Measurements from ENCODE around the gene ALOX12B. TPM values are rescaled to one million over a fixed set of nuclear protein-coding genes. Genes with fewer than 3 reads are reported as not detected.

The ALOX12B gene
- total RNA-seq, 1 donor from 2014 or later, result not detected

GRCh38 chr17:8057691-8058114 lies 29.8 kb downstream of the ALOX12B start:
- Histone ChIP-seq H3K9ac (ENCODE audit: low read depth in 1 of 3, low read length in 3 of 3) (no peak overlapping the region), H3K27me3 (ENCODE audit: control insufficient read depth in 3 of 3, insufficient read depth in 3 of 3, low read length in 3 of 3) (peaks cover 35 to 43% (median 36%) of the 10 kb centered on the region in 3 donors), H3K4me1 (ENCODE audit: control insufficient read depth in 3 of 3, insufficient read depth in 3 of 3, low read length in 3 of 3) (peaks cover 5 to 12% (median 5%) of the 10 kb centered on the region in 3 donors), H3K27ac (ENCODE audit: low read depth, low read length) (no peak overlapping the region), H3K9me3 (ENCODE audit: control insufficient read depth in 3 of 3, low read length in 3 of 3) (no peaks in the 10 kb centered on the region), H3K36me3 (ENCODE audit: control insufficient read depth in 3 of 3, insufficient read depth in 3 of 3, low read length in 3 of 3) (no peaks in the 10 kb centered on the region), H3K4me3 (ENCODE audit: low read length in 3 of 3) (no peak overlapping the region)

- Histone ChIP-seq H3K4me1 (ENCODE audit: control insufficient read depth in 3 of 3, insufficient read depth in 3 of 3, low read length in 3 of 3) (peaks cover 0 to 7% (median 0%) of the 10 kb centered on the region in 3 donors), H3K9ac (ENCODE audit: low read depth in 1 of 3, low read length in 3 of 3) (no peak overlapping the region), H3K27me3 (ENCODE audit: control insufficient read depth in 3 of 3, insufficient read depth in 3 of 3, low read length in 3 of 3) (peaks cover 30 to 37% (median 32%) of the 10 kb centered on the region in 3 donors), H3K9me3 (ENCODE audit: control insufficient read depth in 3 of 3, low read length in 3 of 3) (no peaks in the 10 kb centered on the region), H3K36me3 (ENCODE audit: control insufficient read depth in 3 of 3, insufficient read depth in 3 of 3, low read length in 3 of 3) (no peaks in the 10 kb centered on the region), H3K4me3 (ENCODE audit: low read length in 3 of 3) (no peak overlapping the region), H3K27ac (ENCODE audit: low read depth, low read length) (no peak overlapping the region)
Observed at GRCh38 chr17:8056976-8057625, 30.4 kb downstream of the ALOX12B start.

- H3K36me3 ChIP-seq (ENCODE audit: control insufficient read depth in 3 of 3, insufficient read depth in 3 of 3, low read length in 3 of 3), result no peaks in the 10 kb centered on the region
- no peak overlapping the region for H3K27ac ChIP-seq (ENCODE audit: low read depth, low read length)
- no peaks in the 10 kb centered on the region for H3K9me3 ChIP-seq (ENCODE audit: control insufficient read depth in 3 of 3, low read length in 3 of 3)
- H3K4me3 ChIP-seq (ENCODE audit: low read length in 3 of 3), result no peak overlapping the region
- H3K27me3 ChIP-seq (ENCODE audit: control insufficient read depth in 3 of 3, insufficient read depth in 3 of 3, low read length in 3 of 3), result peaks cover 24 to 30% (median 28%) of the 10 kb centered on the region in 3 donors
- no peak overlapping the region for H3K9ac ChIP-seq (ENCODE audit: low read depth in 1 of 3, low read length in 3 of 3)
- H3K4me1 ChIP-seq (ENCODE audit: control insufficient read depth in 3 of 3, insufficient read depth in 3 of 3, low read length in 3 of 3), result peaks cover 0 to 7% (median 0%) of the 10 kb centered on the region in 3 donors
Observed at GRCh38 chr17:8056232-8056975, 31.1 kb downstream of the ALOX12B start.

- peaks cover 18 to 26% (median 26%) of the 10 kb centered on the region in 3 donors for H3K27me3 ChIP-seq (ENCODE audit: control insufficient read depth in 3 of 3, insufficient read depth in 3 of 3, low read length in 3 of 3)
- H3K27ac ChIP-seq (ENCODE audit: low read depth, low read length), result no peak overlapping the region
Observed at GRCh38 chr17:8055851-8056231, 31.7 kb downstream of the ALOX12B start.

GRCh38 chr17:8053600-8053999 lies 33.9 kb downstream of the ALOX12B start:
- Histone ChIP-seq H3K27me3 (ENCODE audit: control insufficient read depth in 3 of 3, insufficient read depth in 3 of 3, low read length in 3 of 3) (peaks cover 11 to 17% (median 11%) of the 10 kb centered on the region in 3 donors), H3K27ac (ENCODE audit: low read depth, low read length) (no peak overlapping the region), H3K36me3 (ENCODE audit: control insufficient read depth in 3 of 3, insufficient read depth in 3 of 3, low read length in 3 of 3) (no peaks in the 10 kb centered on the region), H3K4me1 (ENCODE audit: control insufficient read depth in 3 of 3, insufficient read depth in 3 of 3, low read length in 3 of 3) (peaks cover 0 to 7% (median 0%) of the 10 kb centered on the region in 3 donors), H3K9ac (ENCODE audit: low read depth in 1 of 3, low read length in 3 of 3) (no peak overlapping the region), H3K4me3 (ENCODE audit: low read length in 3 of 3) (no peak overlapping the region), H3K9me3 (ENCODE audit: control insufficient read depth in 3 of 3, low read length in 3 of 3) (no peaks in the 10 kb centered on the region)

More at GRCh38 chr17:8055851-8056231, 31.7 kb downstream of the ALOX12B start:
- Histone ChIP-seq H3K4me1 (ENCODE audit: control insufficient read depth in 3 of 3, insufficient read depth in 3 of 3, low read length in 3 of 3) (peaks cover 0 to 7% (median 0%) of the 10 kb centered on the region in 3 donors), H3K36me3 (ENCODE audit: control insufficient read depth in 3 of 3, insufficient read depth in 3 of 3, low read length in 3 of 3) (no peaks in the 10 kb centered on the region), H3K9me3 (ENCODE audit: control insufficient read depth in 3 of 3, low read length in 3 of 3) (no peaks in the 10 kb centered on the region), H3K9ac (ENCODE audit: low read depth in 1 of 3, low read length in 3 of 3) (no peak overlapping the region), H3K4me3 (ENCODE audit: low read length in 3 of 3) (no peak overlapping the region)

- peaks cover 0 to 3% (median 0%) of the 10 kb centered on the region in 3 donors for H3K4me1 ChIP-seq (ENCODE audit: control insufficient read depth in 3 of 3, insufficient read depth in 3 of 3, low read length in 3 of 3)
- H3K36me3 ChIP-seq (ENCODE audit: control insufficient read depth in 3 of 3, insufficient read depth in 3 of 3, low read length in 3 of 3), result no peaks in the 10 kb centered on the region
- H3K9me3 ChIP-seq (ENCODE audit: control insufficient read depth in 3 of 3, low read length in 3 of 3), result no peaks in the 10 kb centered on the region
- H3K4me3 ChIP-seq (ENCODE audit: low read length in 3 of 3), result no peak overlapping the region
- no peak overlapping the region for H3K9ac ChIP-seq (ENCODE audit: low read depth in 1 of 3, low read length in 3 of 3)
- H3K27ac ChIP-seq (ENCODE audit: low read depth, low read length), result no peak overlapping the region
- H3K27me3 ChIP-seq (ENCODE audit: control insufficient read depth in 3 of 3, insufficient read depth in 3 of 3, low read length in 3 of 3), result peaks cover 8 to 10% (median 9%) of the 10 kb centered on the region in 3 donors
Observed at GRCh38 chr17:8052256-8053252, 35.0 kb downstream of the ALOX12B start.

GRCh38 chr17:8051831-8052230 lies 35.7 kb downstream of the ALOX12B start:
- H3K4me3 ChIP-seq (ENCODE audit: low read length in 3 of 3), result no peak overlapping the region
- H3K9ac ChIP-seq (ENCODE audit: low read depth in 1 of 3, low read length in 3 of 3), result no peak overlapping the region
- H3K9me3 ChIP-seq (ENCODE audit: control insufficient read depth in 3 of 3, low read length in 3 of 3), result no peaks in the 10 kb centered on the region
- H3K27ac ChIP-seq (ENCODE audit: low read depth, low read length), result no peak overlapping the region
- peaks cover 7 to 15% (median 9%) of the 10 kb centered on the region in 3 donors for H3K27me3 ChIP-seq (ENCODE audit: control insufficient read depth in 3 of 3, insufficient read depth in 3 of 3, low read length in 3 of 3)
- no peaks in the 10 kb centered on the region for H3K36me3 ChIP-seq (ENCODE audit: control insufficient read depth in 3 of 3, insufficient read depth in 3 of 3, low read length in 3 of 3)
- no peaks in the 10 kb centered on the region for H3K4me1 ChIP-seq (ENCODE audit: control insufficient read depth in 3 of 3, insufficient read depth in 3 of 3, low read length in 3 of 3)

GRCh38 chr17:8048736-8049135 lies 38.8 kb downstream of the ALOX12B start:
- Histone ChIP-seq H3K4me3 (ENCODE audit: low read length in 3 of 3) (no peak overlapping the region), H3K9ac (ENCODE audit: low read depth in 1 of 3, low read length in 3 of 3) (no peak overlapping the region), H3K27ac (ENCODE audit: low read depth, low read length) (no peak overlapping the region), H3K9me3 (ENCODE audit: control insufficient read depth in 3 of 3, low read length in 3 of 3) (no peaks in the 10 kb centered on the region), H3K27me3 (ENCODE audit: control insufficient read depth in 3 of 3, insufficient read depth in 3 of 3, low read length in 3 of 3) (peaks cover 0 to 29% (median 23%) of the 10 kb centered on the region in 3 donors), H3K36me3 (ENCODE audit: control insufficient read depth in 3 of 3, insufficient read depth in 3 of 3, low read length in 3 of 3) (no peaks in the 10 kb centered on the region), H3K4me1 (ENCODE audit: control insufficient read depth in 3 of 3, insufficient read depth in 3 of 3, low read length in 3 of 3) (no peaks in the 10 kb centered on the region)

- H3K4me1 ChIP-seq (ENCODE audit: control insufficient read depth in 3 of 3, insufficient read depth in 3 of 3, low read length in 3 of 3), result no peaks in the 10 kb centered on the region
- H3K36me3 ChIP-seq (ENCODE audit: control insufficient read depth in 3 of 3, insufficient read depth in 3 of 3, low read length in 3 of 3), result no peaks in the 10 kb centered on the region
- no peak overlapping the region for H3K9ac ChIP-seq (ENCODE audit: low read depth in 1 of 3, low read length in 3 of 3)
- peaks cover 0 to 29% (median 23%) of the 10 kb centered on the region in 3 donors for H3K27me3 ChIP-seq (ENCODE audit: control insufficient read depth in 3 of 3, insufficient read depth in 3 of 3, low read length in 3 of 3)
- no peaks in the 10 kb centered on the region for H3K9me3 ChIP-seq (ENCODE audit: control insufficient read depth in 3 of 3, low read length in 3 of 3)
- no peak overlapping the region for H3K4me3 ChIP-seq (ENCODE audit: low read length in 3 of 3)
- H3K27ac ChIP-seq (ENCODE audit: low read depth, low read length), result no peak overlapping the region
Observed at GRCh38 chr17:8048236-8048635, 39.3 kb downstream of the ALOX12B start.

Data from skeletal muscle tissue (tissue), 4 donors.